ENCODE results near the gene LIPG. TPM values are rescaled to one million over a fixed set of nuclear protein-coding genes. Genes with fewer than 3 reads are reported as not detected.
A peak's percentile ranks its signal among the peaks of the same experiment; 100 is the strongest.
"Not testable (repeated sequence)": the region's sequence is repeated elsewhere in the genome, so short reads cannot be mapped to it uniquely, and the experiment has no call there.

Gene LIPG
- total and polyA plus RNA-seq, 9 of the 15 experiments (the other 6 are each of a cell fraction or from before 2014, with no cell fraction given), result 0.76 to 1.8 (median 1.3) TPM

DNA sequence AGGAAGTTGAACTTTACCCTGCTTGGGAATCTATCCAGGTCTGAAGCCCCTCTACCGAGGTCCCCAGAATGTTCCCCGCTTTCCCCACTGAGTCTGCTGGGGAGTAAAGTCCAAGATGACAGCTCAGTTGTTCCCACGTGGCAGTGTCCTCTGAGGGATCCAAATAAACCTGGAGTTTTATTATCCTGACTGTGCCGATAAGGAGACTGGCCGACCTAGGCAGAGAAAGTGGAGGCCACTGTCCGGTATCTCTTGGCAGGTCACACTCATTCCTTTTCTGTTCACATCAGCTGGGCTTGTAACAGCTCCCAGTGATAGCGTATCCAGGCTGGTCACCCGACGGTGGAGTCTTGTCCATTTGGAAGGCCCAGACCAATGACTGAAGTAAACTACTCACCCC, 47.3 kb upstream of the LIPG start:
- WGBS (ENCODE audit: insufficient coverage, low coverage, missing lambda C conversion rate), result 32% methylated on average over 9 of the region's 9 CpGs
- CTCF ChIA-PET (ENCODE audit: low intra/inter-chr PET ratio), result interaction anchor here (1.1 kb wide), 1 partner anchor 345 kb away, joined by 3 read pairs; no protein-coding TSS in a partner anchor
- Histone ChIP-seq H3K79me2 (ENCODE audit: control insufficient read depth, insufficient read depth, low read length) (no peaks in the 10 kb centered on the region), H3K9ac (ENCODE audit: insufficient read depth in 1 of 2, low read depth in 2 of 2, low read length in 2 of 2) (peak overlapping the region in 1 of 2 experiments; percentile 50; a peak in 1 of 4 replicates), H3K27me3 (ENCODE audit: control insufficient read depth in 2 of 2, insufficient read depth in 2 of 2, low read length in 2 of 2) (no peaks in the 10 kb centered on the region), H4K20me1 (replicated peaks; ENCODE audit: control insufficient read depth, insufficient read depth, low read length) (no peaks in the 10 kb centered on the region), H3K9me3 (replicated peaks; ENCODE audit: control insufficient read depth, insufficient read depth, low read depth, low read length) (no peaks in the 10 kb centered on the region), H2AFZ (ENCODE audit: low read depth, low read length) (peak overlapping the region; percentile 32; the same call in 1 of the 2 replicates), H3K4me3 (no peak overlapping the region), H3K36me3 (ENCODE audit: control insufficient read depth, insufficient read depth, low read length) (no peaks in the 10 kb centered on the region), H3K9me1 (ENCODE audit: control insufficient read depth, insufficient read depth, low read length) (no peaks in the 10 kb centered on the region), H3K27ac (ENCODE audit: extremely low read depth, low read depth, low read length) (no peak overlapping the region), H3K4me1 (replicated peaks in 1 of 2; ENCODE audit: control insufficient read depth in 2 of 2, insufficient read depth in 2 of 2, low read length in 2 of 2) (peaks cover 0 to 7% of the 10 kb centered on the region in 2 experiments; a peak in 3 of 5 replicates), H3K4me2 (ENCODE audit: insufficient read depth, low read length) (no peak overlapping the region)
- intact Hi-C loops (cut with micrococcal nuclease) (loop anchor here (5.0 kb wide), 1 partner anchor 213 kb away; no protein-coding TSS in a partner anchor), in situ Hi-C loops (cut with MboI) (loop anchor here (5.0 kb wide), 1 partner anchor 348 kb away; no protein-coding TSS in a partner anchor)
- POLR2A ChIA-PET, result interaction anchor here (0.8 to 1.1 kb wide), 2 partner anchors 28 to 57 kb away, joined by 4 to 5 read pairs; partner anchors contain the start of gene C18orf32
- TF ChIP-seq CEBPB (tag; IDR thresholded peaks at IDR 0.05), result 0 out of 2 replicates have a peak, but pooled peaks have one; percentile 7
- TF ChIP-seq TCF3 (CRISPR knock-in tag; IDR thresholded peaks at IDR 0.05), result peak; percentile 30; the same call in 1 of the 2 replicates
- no peak for TF ChIP-seq KLF10 (CRISPR knock-in tag; IDR thresholded peaks at IDR 0.05)
- ATAC-seq (peak; percentile 44; the same call in 2 of the 3 replicates), FAIRE-seq (no peak), DNase-seq (ENCODE audit: extremely low read depth in 1 of 4, low spot score in 3 of 4) (peak in 1 of 4 experiments; percentile 39)
- BruUV-seq (replicated peaks), result no TSS peak

DNA sequence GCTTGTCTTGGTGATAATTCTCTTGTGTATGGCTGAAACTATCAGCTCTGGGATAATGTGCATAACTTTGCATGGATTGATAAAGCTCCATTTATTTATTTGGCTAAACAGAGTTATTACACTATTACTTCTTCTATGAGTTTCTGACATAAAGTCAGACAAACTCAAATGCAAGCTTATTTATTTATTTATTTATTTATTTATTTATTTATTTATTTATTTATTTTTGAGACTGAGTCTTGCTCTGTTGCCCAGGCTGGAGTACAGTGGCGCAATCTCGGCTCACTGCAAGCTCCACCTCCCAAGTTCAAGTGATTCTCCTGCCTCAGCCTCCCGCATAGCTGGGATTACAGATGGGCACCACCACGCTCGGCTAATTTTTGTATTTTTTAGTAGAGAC, 46.9 kb upstream of the LIPG start:
- H3K4me1 ChIP-seq (replicated peaks in 1 of 2; ENCODE audit: control insufficient read depth in 2 of 2, insufficient read depth in 2 of 2, low read length in 2 of 2), result peaks cover 0 to 11% of the 10 kb centered on the region in 2 experiments; a peak in 3 of 5 replicates
- intact Hi-C loops (cut with micrococcal nuclease); H3K9ac ChIP-seq (ENCODE audit: insufficient read depth in 1 of 2, low read depth in 2 of 2, low read length in 2 of 2); in situ Hi-C loops (cut with MboI); H3K79me2 ChIP-seq (ENCODE audit: control insufficient read depth, insufficient read depth, low read length); H3K4me2 ChIP-seq (ENCODE audit: insufficient read depth, low read length); ATAC-seq; FAIRE-seq; DNase-seq (ENCODE audit: extremely low read depth in 1 of 4, low spot score in 3 of 4); H3K36me3 ChIP-seq (ENCODE audit: control insufficient read depth, insufficient read depth, low read length); H3K27me3 ChIP-seq (ENCODE audit: control insufficient read depth in 2 of 2, insufficient read depth in 2 of 2, low read length in 2 of 2); H2AFZ ChIP-seq (ENCODE audit: low read depth, low read length); H3K9me1 ChIP-seq (ENCODE audit: control insufficient read depth, insufficient read depth, low read length); H3K4me3 ChIP-seq; BruUV-seq (replicated peaks); H3K9me3 ChIP-seq (replicated peaks; ENCODE audit: control insufficient read depth, insufficient read depth, low read depth, low read length); H3K27ac ChIP-seq (ENCODE audit: extremely low read depth, low read depth, low read length); H4K20me1 ChIP-seq (replicated peaks; ENCODE audit: control insufficient read depth, insufficient read depth, low read length): not testable (repeated sequence)
- 68% methylated on average over 5 of the region's 5 CpGs for WGBS (ENCODE audit: insufficient coverage, low coverage, missing lambda C conversion rate)
- CTCF ChIA-PET (ENCODE audit: low intra/inter-chr PET ratio), result interaction anchor here (1.1 kb wide), 1 partner anchor 344 kb away, joined by 3 read pairs; no protein-coding TSS in a partner anchor
- POLR2A ChIA-PET, result interaction anchor here (0.8 kb wide), 1 partner anchor 57 kb away, joined by 4 read pairs; no protein-coding TSS in a partner anchor

Data from K562 (cell line).